HepG2 (cell line): ENCODE results near the gene P4HB. TPM values are rescaled to one million over a fixed set of nuclear protein-coding genes. Genes with fewer than 3 reads are reported as not detected.

ENCODE experiments used
- CBX1 ChIP-seq: IDR thresholded peaks from one replicate; pipeline ENCODE4 v1.6.1; 2016; ENCODE audit warnings: antibody characterized with exemption, low read depth
- DMAP1 ChIP-seq: IDR thresholded peaks from 2 replicates; pipeline ENCODE4 v1.6.1; 2016
- EED ChIP-seq: sonication (generic); formaldehyde crosslinking; IDR thresholded peaks from 2 replicates; pipeline ENCODE4 v1.5.0; 2020; ENCODE audit warnings: mild to moderate bottlenecking, missing genetic modification reagents
- HNRNPK ChIP-seq: fragments of 200-400 bp; formaldehyde crosslinking; IDR thresholded peaks from 2 replicates; pipeline ENCODE4 v1.6.1; 2018; ENCODE audit warnings: low read length, low read depth, moderate library complexity, mild to moderate bottlenecking; ENCODE audit not compliant: poor library complexity, severe bottlenecking
- HOXD1 ChIP-seq: sonication (generic); formaldehyde crosslinking; IDR thresholded peaks from 2 replicates; pipeline ENCODE4 v1.5.0; 2020; ENCODE audit warnings: missing genetic modification reagents
- JUN ChIP-seq: sonication (generic); formaldehyde crosslinking; IDR thresholded peaks from 2 replicates; pipeline ENCODE4 v1.4.0; 2020; ENCODE audit warnings: mild to moderate bottlenecking, missing genetic modification reagents
- MEIS2 ChIP-seq: sonication (generic); formaldehyde crosslinking; IDR thresholded peaks from 2 replicates; pipeline ENCODE4 v1.9.0; 2021; ENCODE audit warnings: mild to moderate bottlenecking, missing genetic modification reagents
- NFIB ChIP-seq: sonication (generic); formaldehyde crosslinking; IDR thresholded peaks from 2 replicates; pipeline ENCODE4 v1.9.0; 2021; ENCODE audit warnings: missing genetic modification reagents, mild to moderate bottlenecking, borderline replicate concordance
- NFKBIZ ChIP-seq: IDR thresholded peaks from 2 replicates; pipeline ENCODE4 v1.6.1; 2018; ENCODE audit warnings: missing genetic modification reagents, missing compliant biosample characterization
- NR2C2 ChIP-seq: sonication (generic); formaldehyde crosslinking; IDR thresholded peaks from 2 replicates; pipeline ENCODE4 v1.4.0; 2020; ENCODE audit warnings: missing genetic modification reagents, mild to moderate bottlenecking, moderate library complexity, borderline replicate concordance
- PITX1 ChIP-seq: sonication (generic); formaldehyde crosslinking; IDR thresholded peaks from 2 replicates; pipeline ENCODE4 v1.5.1; 2020; ENCODE audit warnings: mild to moderate bottlenecking, missing genetic modification reagents
- RARA ChIP-seq: IDR thresholded peaks from 2 replicates; pipeline ENCODE4 v1.6.1; 2016; ENCODE audit warnings: missing genetic modification reagents, missing compliant biosample characterization
- REL ChIP-seq: sonication (generic); formaldehyde crosslinking; conservative IDR thresholded peaks from 2 replicates; pipeline ENCODE4 v1.8.0; 2022; ENCODE audit warnings: mild to moderate bottlenecking, missing genetic modification reagents, moderate library complexity
- REST ChIP-seq, 2 experiments: IDR thresholded peaks; 2 replicates each; pipeline ENCODE4 v1.6.1; 2011 to 2012; ENCODE audit warnings: low read length in 2 of 2, borderline replicate concordance in 1 of 2, low read depth in 1 of 2, mild to moderate bottlenecking in 1 of 2, moderate library complexity in 1 of 2
- SMAD3 ChIP-seq: sonication (generic); formaldehyde crosslinking; IDR thresholded peaks from 2 replicates; pipeline ENCODE4 v1.4.0; 2020; ENCODE audit warnings: missing genetic modification reagents
- ZFP41 ChIP-seq: sonication (generic); formaldehyde crosslinking; IDR thresholded peaks from 2 replicates; pipeline ENCODE4 v1.4.0; 2020; ENCODE audit warnings: mild to moderate bottlenecking, missing genetic modification reagents, borderline replicate concordance
- ZFYVE20 ChIP-seq: sonication (generic); formaldehyde crosslinking; IDR thresholded peaks from 2 replicates; pipeline ENCODE4 v1.8.0; 2023; ENCODE audit warnings: low read depth, mild to moderate bottlenecking, moderate library complexity, missing genetic modification reagents, borderline replicate concordance
- ZNF205 ChIP-seq: IDR thresholded peaks from 2 replicates; pipeline ENCODE4 v1.6.1; 2018; ENCODE audit warnings: missing biosample characterization, missing genetic modification reagents
- ZNF263 ChIP-seq: sonication (generic); formaldehyde crosslinking; IDR thresholded peaks from 2 replicates; pipeline ENCODE4 v1.4.0; 2020; ENCODE audit warnings: missing genetic modification reagents
- ZNF468 ChIP-seq: sonication (generic); formaldehyde crosslinking; IDR thresholded peaks from 2 replicates; pipeline ENCODE4 v1.8.0; 2022; ENCODE audit warnings: mild to moderate bottlenecking, moderate library complexity, missing genetic modification reagents
- ZNF614 ChIP-seq: IDR thresholded peaks from 2 replicates; pipeline ENCODE4 v1.6.1; 2018; ENCODE audit warnings: missing biosample characterization, missing genetic modification reagents, inconsistent platforms, borderline replicate concordance
- polyA plus RNA-seq, 8 experiments: library from polyadenylated mRNA; depleted of rRNA in 3 of 8; stranded (reverse) in 7 of 8; unstranded in 1 of 8; fragments of >200 nt; fragmentation: Illumina TruSeq in 4 of 8; extraction: Trizol in 4 of 8; gene quantifications; 2 replicates each; pipeline versions ENCODE4 v1.2.1 to v1.2.3, GENCODE V29; 2011 to 2016; ENCODE audit warnings: low read depth in 4 of 8, missing spikeins in 1 of 8, mixed read lengths in 1 of 8; ENCODE audit not compliant: insufficient read depth in 1 of 8
- total RNA-seq, 5 experiments: library from RNA; depleted of rRNA; stranded (reverse); fragments of >200 nt; fragmentation: Illumina TruSeq; extraction: Trizol; gene quantifications; 2 replicates each; pipeline ENCODE4 v1.2.3, GENCODE V29; 2016; ENCODE audit warnings: low read depth in 1 of 5
- TF ChIP-seq, protein P1 (sequence below): sonication (generic); formaldehyde crosslinking; IDR thresholded peaks from 2 replicates; pipeline ENCODE4 v1.5.1; 2020; ENCODE audit warnings: missing genetic modification reagents, mild to moderate bottlenecking, borderline replicate concordance
- TF ChIP-seq, protein P2 (sequence below): sonication (generic); formaldehyde crosslinking; IDR thresholded peaks from 2 replicates; pipeline ENCODE4 v1.8.0; 2022; ENCODE audit warnings: mild to moderate bottlenecking, missing genetic modification reagents, moderate library complexity
- TF ChIP-seq, protein P3 (sequence below): IDR thresholded peaks from 2 replicates; pipeline ENCODE4 v1.6.1; 2016; ENCODE audit warnings: mild to moderate bottlenecking

Gene P4HB
- total and polyA plus RNA-seq, 2 of the 13 experiments (the other 11 are each of a cell fraction or from before 2014, with no cell fraction given) = 185 to 782 TPM

DNA sequence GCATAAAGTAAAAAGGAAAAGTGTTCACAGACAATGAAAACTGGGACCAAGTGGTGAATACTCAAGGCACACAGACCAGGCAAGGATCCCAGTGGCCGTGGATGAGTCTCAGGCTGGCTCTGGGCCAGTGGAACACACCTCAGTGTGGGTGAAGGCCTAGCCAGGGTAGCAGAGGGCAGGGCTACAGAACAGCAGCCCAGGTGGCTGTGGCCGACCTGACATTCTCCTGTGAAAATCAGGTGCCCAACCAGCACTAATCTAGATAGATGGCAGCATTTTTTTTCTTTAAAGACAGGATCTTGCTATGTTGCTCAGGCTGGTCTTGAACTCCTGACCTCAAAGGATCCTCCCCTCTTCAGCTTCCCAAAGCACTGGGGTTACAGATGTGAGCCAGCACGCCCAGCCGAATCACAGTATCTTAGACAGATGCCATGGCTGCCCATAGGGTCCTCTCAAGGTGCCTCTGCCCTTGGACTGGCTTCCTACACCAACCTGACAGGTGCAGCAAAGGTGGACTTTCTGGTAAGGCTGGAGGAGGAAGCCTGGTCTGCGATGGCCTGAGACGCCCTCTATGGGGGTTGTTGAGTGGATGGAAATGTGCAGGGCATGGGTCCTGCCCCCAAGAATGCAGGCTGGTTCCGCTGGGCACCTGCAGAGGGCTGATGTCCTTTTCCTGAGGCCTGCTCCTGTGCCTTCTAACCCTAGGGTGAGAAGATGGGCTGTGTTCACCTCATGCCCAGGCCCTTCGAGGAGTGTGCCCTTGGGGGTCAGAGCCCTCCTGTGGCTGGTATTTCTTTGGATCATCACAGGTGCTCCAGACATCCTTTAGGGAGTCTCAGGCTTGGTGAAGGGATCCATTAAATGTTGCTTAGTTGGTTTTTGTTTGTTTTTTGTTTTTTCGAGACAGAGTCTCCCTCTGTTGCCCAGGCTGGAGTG is 3.8 kb upstream of the P4HB start (continued):
- TF ChIP-seq NFIB (CRISPR knock-in tag) (no peak), NFKBIZ (CRISPR knock-in tag) (no peak), HNRNPK (no peak), ZNF468 (no peak), ZNF205 (no peak), JUN (CRISPR knock-in tag) (no peak), SMAD3 (CRISPR knock-in tag) (no peak), REST (IDR thresholded peaks at IDR 0.05; ENCODE audit: borderline replicate concordance in 1 of 2, low read depth in 1 of 2, low read length in 2 of 2) (no peak), EED (CRISPR knock-in tag) (no peak), ZNF263 (peak; percentile 31; the same call in 1 of the 2 replicates), ZNF614 (CRISPR knock-in tag) (no peak), PITX1 (CRISPR knock-in tag) (no peak), NR2C2 (CRISPR knock-in tag) (no peak), ZFP41 (CRISPR knock-in tag) (no peak), DMAP1 (CRISPR knock-in tag) (no peak), REL (CRISPR knock-in tag) (no peak), CBX1 (no peak), RARA (no peak), HOXD1 (CRISPR knock-in tag) (no peak), MEIS2 (CRISPR knock-in tag) (no peak), ZFYVE20 (CRISPR knock-in tag) (no peak)
- TF ChIP-seq, protein P1, sequence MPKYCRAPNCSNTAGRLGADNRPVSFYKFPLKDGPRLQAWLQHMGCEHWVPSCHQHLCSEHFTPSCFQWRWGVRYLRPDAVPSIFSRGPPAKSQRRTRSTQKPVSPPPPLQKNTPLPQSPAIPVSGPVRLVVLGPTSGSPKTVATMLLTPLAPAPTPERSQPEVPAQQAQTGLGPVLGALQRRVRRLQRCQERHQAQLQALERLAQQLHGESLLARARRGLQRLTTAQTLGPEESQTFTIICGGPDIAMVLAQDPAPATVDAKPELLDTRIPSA = no peak
- TF ChIP-seq, protein P2, sequence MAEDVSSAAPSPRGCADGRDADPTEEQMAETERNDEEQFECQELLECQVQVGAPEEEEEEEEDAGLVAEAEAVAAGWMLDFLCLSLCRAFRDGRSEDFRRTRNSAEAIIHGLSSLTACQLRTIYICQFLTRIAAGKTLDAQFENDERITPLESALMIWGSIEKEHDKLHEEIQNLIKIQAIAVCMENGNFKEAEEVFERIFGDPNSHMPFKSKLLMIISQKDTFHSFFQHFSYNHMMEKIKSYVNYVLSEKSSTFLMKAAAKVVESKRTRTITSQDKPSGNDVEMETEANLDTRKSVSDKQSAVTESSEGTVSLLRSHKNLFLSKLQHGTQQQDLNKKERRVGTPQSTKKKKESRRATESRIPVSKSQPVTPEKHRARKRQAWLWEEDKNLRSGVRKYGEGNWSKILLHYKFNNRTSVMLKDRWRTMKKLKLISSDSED = no peak
- TF ChIP-seq, protein P3, sequence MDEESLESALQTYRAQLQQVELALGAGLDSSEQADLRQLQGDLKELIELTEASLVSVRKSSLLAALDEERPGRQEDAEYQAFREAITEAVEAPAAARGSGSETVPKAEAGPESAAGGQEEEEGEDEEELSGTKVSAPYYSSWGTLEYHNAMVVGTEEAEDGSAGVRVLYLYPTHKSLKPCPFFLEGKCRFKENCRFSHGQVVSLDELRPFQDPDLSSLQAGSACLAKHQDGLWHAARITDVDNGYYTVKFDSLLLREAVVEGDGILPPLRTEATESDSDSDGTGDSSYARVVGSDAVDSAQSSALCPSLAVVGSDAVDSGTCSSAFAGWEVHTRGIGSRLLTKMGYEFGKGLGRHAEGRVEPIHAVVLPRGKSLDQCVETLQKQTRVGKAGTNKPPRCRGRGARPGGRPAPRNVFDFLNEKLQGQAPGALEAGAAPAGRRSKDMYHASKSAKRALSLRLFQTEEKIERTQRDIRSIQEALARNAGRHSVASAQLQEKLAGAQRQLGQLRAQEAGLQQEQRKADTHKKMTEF (CRISPR knock-in tag) = no peak
